HK-2 (cell line): ENCODE data around the gene PALD1.

Experiments used
- DNase-seq: peaks from one replicate; pipeline ENCODE4 v3.0.0-alpha.2; 2018; ENCODE audit not compliant: unreplicated experiment

Gene PALD1

DNA sequence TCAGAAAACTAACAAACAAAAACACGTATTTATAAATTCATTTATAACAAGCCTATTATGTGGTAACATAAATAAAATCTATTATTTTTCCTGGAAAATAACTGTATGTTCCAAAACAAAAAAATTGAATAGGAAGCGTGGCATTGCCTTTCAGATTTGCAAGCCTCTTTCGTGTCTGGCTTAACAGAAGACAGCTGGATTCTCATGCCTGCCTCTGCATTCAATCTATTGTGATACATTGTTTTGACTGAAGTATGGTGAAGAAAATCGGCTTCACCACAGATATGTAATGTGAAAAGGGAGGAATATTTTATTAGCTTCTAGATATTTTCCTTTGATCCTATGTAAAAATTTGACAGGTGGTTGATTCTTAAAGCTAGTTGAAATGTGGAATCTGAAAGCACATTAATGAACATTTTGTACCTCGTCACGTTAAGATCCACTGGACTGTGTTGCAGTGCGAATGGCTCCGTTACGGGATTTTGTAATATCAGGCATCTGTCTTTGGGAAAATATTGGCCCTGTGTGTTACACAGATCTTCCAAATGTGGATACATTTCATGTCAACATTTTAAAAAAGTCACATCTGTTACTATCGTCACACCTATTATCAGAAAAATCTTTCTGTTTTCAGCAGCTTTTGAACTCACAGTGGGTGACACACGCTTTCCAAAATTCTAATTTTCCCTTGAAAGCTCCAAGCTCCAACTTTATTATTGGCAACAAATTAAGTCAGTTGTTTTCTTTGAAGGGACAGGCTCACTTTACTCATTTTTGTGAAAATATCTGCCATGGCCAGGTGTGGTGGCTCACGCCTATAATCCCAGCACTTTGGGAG lies 26.2 kb downstream of the PALD1 start:
- no peak for DNase-seq

DNA sequence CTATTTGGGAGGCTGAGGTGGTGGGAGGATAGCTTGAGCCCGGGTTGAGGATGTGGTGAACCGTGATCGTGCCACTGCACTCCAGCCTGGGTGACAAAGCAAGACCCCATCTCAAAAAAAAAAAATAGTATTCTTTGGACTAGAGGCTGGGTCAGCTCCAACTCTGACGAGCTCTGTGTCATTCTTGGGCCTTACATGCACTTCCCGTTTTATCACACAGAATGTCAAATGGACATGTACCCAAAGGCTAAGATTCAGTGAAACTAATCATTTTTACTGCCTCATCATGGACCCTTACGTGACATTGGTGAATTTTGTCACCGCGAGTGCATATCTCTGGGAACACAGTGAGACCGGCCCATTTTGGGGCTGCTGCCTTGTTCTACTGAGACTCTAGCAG lies 27.3 kb downstream of the PALD1 start:
- DNase-seq: no peak

DNA sequence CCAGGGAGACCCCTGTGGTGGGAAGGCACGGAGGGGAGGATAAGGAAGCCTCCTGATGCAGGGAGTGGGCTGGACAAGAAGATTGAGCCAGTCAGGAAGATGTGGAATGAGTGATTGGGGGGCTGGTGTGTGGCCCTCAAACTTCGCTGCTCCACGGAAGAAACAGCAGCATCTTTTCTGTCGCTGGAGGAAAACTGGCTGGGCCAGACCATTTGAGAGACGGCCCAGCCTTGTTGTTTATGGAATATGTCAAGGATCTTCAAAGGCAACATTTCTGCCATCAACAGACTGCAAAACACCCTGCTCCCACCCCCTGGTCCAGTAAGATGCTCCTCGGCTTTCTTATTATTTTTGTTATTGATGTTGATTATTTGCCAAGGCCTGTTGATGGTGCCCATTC lies 29.4 kb downstream of the PALD1 start:
- DNase-seq: no peak

DNA sequence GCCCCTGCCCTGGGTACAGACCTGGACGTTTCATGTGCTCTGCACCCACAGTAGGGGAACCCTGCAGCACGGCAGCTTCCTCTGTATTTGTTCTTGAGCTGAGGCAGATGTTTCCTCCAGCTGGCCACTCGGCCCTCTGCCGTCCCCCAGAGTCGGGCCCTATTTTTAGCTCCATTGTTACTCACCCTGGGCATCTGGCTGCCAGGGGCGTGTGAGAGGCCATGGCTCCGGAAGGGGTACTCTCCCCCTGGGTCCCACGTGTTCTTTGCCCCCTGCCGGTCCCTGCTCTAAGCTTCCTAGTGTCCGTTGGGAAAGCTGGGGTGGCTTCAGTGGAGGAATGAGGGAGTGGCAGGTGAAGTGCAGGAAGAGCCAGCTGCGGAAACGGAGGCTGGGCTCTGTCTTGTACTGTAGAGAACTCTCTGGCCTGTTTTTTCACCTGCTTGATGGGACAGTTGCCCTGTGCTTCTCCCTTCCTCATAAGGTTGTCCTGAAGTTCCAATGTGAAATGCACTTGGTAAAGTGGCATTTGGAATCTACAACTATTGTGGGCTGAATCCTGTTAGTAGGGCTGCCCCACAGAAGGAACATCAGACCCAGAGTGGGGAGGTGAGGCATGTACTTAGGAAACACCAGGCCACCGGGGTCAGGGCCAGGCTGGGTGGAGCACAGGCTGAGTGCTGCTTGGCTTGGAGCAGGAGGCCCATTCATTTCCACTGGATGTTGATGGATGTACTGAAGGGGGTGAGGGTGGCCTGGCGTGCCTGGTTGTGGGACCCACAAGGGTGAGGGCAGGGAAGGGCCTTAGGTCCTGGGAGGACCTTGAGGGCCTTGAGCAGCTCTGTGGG lies 30.6 kb downstream of the PALD1 start:
- no peak for DNase-seq

DNA sequence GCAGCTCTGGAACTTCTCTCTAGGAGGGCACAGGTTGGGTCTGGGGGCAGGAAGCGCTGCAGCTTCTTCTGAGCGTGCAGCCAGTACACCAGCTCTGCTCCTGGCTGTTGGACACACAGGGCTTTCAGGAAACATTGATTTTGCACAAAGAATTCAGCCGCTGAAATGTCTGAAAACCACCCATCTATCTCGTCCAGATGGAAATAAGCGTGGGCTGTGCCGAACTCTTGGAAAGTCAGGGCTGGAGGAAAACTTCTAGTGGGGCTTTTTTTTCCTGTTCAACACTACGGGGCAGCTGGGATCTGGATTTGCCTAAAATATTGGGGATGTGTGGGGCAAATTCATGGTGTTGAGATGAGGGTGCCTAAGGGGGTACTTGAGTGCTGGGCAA lies 31.2 kb downstream of the PALD1 start:
- DNase-seq: no peak

DNA sequence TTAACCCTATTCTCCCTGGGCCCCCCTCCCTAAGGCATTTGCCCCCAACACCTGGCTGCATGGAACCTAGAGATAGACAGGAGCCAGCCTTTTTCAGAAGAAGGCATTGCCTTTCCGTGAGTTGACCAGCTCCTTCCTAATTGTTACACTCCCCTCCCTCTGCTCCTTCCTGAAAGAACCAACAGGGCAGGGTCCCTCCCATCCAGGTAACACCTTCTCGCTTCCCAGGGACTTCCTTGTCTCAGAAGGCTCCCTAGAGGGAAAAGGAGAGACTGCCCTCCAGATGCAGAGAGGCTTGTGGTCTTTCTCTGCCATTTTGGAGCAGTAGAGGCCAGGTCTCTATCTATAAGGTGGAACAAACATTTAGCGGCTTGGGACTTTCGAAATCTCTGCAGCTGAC lies 31.9 kb downstream of the PALD1 start:
- DNase-seq: no peak

DNA sequence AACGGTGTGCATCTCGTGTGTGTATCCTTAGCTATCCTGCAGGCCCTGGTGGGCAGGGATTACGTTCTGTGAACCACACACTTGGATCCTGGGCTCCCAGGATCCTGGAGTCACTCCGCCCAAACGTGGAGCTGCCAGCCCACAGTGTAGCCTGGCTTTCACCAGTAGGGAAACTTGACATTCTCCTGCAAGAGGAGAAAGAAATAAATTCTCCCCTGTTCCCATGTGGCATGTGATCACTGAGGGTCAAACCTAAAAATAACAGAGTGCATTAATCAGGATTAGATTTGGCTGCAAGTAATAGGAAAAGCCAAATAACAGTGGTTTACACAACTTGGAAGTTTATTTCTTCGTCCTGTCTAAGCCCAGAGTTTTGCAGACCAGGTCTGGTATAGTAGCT lies 32.3 kb downstream of the PALD1 start:
- DNase-seq: no peak

DNA sequence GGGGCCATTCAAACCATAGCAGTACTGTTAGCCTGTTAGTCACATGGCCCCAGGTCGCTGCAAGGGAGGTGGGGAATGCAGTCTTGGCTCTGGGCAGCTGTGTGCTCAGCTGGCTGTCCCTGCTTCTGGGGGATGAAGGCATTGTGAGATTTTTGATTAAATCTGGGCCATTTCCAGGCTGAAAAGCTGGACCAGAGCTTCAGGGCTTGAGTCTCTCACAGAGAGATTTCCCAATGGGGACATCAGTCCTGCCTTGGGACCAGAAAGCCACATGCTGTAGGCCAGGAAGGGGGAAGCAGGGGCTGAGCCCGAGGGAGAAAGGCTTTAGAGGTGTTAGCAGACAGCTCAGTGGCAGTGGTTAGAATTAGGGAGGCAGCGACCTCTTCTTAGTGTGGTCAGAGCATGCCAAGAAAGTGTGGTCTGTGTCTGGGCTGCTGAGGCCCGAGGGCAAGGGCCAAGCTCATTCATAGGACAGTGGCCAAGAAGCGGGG lies 33.6 kb downstream of the PALD1 start:
- no peak for DNase-seq

DNA sequence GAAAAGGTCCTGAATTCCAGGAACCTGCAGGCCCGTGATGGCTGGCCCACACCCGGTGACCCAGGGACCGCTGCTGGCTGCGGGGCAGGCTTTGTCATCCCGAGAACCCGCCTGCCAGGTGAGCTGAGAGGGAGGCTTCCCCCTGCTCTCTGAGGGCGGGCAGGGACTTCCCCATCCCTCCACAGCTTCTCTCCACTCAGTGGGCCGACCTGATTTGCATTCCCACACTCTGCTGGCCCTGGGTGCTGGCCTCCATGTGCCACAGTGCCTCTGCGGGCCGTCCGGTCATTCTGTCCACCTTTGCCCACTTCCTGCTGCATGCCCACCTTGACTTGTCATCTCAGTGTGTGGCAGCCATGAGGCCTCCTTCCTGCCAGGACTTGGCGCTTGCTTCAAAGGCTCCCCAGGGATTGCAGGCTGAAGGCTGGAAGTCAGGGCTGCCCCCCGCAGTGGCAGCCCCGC lies 35.3 kb downstream of the PALD1 start:
- DNase-seq: no peak

DNA sequence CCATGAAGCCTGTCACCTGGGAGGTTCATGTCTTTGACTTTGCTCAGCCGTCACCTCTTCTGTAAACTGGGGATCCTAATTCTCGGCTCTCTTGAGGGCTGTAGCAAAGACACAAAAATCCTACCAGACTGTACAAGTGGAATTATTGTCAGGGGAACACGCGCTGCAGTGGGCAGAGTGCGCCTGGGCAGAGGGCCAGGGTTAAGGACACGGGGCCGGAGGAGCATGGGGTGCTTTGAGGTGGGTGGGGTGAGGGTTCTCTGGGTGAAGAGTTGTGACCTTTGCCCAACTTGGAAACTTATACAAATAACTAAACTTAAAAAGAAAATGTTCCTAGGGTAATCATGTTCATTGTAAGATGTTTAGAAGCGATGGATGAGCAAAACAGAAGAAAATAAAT lies 36.0 kb downstream of the PALD1 start:
- DNase-seq: no peak

DNA sequence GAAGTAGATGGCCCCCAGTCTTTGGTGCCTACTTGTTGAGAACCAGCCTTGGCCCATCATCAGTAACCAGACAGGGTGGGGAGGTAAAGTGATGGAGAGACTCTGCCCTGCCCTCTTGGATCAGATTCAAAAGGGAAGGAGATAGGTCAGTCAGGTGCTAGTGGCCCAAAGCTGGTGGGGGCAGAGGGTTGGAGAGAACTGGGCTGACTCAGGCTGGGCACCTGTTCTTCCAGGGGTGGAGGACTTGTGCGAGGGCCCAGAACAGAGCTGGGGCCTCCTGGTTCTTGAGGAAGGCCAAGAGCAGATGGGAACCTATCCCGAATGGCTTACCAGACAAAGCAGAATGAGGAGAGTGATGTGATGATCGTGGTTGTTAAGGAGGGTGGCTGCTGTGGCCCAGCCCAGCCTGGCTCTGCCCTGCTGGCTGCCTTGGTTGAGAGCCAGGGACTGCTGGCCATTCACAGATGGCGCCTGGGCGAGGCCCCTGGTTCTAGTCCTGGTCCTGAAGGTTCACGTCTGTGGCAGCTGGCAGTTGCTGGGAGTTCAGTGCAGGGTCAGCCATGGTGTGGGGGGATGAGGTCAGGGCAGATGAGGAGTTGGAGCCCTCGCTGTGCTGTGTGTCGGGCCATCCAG lies 36.6 kb downstream of the PALD1 start:
- DNase-seq: no peak

DNA sequence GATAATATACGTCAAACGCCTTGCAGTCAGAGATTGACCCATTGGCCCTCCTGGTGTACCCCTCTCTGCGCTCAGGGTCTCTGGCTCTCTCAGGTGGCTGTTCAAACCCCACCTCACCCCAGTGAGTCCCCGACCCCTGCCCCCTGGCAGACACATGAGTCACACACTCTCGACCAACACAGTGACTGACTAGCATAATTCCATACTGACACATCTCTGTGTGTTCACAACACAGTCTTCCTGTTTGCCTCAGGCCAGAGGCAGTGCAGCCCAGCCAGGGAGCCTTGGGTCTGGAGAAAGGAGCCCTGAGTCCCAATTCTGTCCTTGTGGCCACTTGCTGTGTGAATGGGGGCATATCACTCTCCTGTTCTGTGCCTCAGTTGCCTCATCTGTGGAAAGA lies 40.1 kb downstream of the PALD1 start:
- DNase-seq: no peak

DNA sequence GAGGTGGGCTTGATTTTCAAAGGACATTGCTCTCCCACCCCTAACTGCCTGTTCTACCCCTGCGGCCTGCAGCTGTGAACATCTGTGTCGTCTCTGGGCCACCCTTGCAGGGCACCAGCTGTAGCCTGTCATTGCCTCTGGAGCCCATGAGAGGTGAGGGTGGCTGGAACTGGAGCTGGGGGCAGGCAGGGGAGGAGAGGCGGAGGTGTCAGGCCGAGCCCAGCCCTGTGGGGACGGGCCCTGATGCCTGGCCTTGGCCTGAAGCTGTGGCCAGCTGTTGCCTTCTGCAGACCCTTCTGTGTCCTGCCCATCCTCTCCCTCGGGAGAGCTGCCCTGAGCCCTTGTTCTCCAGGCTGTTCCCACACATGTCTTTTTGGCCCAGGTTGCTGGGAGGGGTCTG lies 44.5 kb downstream of the PALD1 start:
- DNase-seq: no peak

DNA sequence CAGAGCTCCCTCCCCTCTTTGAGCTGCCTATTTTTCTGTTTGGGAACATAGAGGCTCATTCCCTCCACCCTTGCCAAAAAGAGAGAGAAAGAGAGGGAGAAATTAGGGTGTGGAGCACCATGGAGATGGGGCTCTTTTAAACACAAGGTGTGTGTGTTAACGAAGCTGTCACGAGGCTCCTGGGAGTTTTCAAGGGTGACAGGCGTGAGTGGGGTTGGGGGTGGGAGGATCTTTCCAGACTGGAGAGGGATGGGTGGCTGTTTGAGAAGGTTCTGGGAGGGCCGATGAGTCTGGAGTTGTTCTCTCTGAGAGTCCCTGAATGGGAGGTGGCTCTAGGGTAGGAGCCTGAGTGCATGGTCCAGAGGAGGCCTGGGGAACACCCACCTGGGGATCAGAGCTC lies 45.0 kb downstream of the PALD1 start:
- no peak for DNase-seq

DNA sequence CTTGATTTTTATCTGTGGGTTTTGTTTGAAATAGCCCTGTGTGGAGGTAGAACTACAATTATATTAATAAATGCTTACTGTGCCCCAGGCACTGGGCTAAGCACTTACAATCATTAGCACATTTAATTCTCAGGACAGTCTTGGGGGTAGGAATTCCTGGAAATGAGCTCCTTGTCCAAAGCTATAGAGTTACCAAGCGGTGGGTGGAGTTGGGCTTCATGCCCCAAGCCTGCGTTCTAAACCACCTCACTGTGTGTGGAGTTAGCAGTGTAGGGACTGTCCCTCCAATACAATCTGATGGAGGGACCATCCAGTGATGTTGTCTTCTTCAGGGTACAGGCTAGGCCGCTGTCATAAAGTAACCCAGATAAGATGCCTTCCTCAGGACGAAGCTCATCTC lies 49.7 kb downstream of the PALD1 start:
- DNase-seq: no peak

DNA sequence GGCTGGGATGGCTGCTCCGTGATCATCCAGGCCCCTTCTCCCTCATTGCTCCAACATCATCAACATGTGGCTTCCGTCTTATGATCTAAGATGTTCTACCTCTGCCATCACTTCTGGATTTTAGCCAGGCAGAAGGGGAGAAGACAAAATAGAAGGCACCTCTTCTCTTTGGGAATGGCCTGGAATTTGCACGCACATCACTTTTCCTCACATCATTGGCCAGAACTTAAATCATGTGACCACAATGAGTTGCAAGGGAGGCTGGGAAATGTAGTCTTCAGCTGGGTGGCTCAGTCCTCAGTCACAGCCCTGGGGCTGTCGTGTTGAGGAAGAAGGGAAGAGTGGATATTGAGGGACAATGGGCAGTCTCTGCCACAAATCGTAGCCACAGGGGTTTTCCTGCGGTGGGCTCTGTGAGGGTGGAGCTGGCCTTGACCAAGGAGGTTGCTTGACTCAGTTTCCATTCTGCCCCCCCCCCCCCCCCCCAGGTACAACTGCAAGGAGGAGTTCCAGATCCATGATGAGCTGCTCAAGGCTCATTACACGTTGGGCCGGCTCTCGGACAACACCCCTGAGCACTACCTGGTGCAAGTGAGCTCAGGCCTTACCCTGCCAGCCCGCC lies 50.3 kb downstream of the PALD1 start:
- no peak for DNase-seq

DNA sequence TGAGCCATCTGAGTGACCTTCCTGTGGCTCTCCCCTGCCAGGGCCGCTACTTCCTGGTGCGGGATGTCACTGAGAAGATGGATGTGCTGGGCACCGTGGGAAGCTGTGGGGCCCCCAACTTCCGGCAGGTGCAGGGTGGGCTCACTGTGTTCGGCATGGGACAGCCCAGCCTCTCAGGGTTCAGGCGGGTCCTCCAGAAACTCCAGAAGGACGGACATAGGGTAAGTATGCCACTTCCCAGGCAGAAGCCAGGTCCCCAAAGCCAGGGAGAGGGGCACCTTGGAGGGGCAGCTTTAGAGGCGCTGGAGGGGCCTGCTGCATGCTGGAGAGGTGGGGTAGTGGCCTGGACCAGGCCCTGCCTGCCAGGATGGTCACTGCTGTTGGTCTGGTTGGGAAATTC lies 51.3 kb downstream of the PALD1 start:
- no peak for DNase-seq

DNA sequence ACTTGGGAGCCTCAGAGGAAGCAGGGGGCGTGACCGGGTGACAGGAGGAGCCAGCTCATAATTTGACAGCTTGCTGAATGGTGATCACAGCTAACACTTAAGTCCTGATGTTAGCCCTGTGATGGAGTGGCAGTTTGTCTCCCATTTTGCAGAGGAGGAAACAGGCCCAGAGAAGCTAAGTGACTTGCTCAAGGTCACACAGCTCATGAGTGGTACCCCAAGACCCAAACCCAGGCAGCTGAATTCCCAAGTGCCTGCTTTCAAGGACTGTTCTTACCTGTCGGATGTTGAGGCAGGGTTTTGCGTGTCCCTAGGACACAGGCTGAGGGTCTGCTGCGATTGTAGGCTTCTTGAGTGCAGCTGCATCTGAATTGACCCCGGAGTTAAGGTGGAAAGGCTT lies 51.7 kb downstream of the PALD1 start:
- DNase-seq: no peak

DNA sequence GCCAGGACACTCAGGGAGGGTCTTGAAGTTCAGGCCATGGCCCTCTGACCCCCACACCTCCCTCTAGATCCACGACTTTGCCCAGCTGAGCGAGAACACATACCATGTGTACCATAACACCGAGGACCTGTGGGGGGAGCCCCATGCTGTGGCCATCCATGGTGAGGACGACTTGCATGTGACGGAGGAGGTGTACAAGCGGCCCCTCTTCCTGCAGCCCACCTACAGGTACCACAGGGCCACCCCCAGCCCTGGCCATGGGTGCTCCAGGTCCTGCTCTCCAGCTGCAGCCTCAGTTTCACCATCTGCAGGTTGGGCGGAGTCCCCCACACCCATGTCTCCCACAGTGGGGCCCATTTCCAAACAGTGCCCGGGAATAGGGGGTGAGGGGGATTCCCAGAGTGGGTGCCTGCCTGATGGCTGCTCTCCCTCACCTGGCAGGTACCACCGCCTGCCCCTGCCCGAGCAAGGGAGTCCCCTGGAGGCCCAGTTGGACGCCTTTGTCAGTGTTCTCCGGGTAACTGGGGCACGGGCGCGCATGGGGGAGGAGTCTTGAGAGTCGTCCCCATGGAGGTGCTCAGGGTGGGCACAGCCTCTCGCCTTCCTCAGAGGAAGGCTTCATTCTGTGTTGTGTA lies 54.1 kb downstream of the PALD1 start:
- no peak for DNase-seq

DNA sequence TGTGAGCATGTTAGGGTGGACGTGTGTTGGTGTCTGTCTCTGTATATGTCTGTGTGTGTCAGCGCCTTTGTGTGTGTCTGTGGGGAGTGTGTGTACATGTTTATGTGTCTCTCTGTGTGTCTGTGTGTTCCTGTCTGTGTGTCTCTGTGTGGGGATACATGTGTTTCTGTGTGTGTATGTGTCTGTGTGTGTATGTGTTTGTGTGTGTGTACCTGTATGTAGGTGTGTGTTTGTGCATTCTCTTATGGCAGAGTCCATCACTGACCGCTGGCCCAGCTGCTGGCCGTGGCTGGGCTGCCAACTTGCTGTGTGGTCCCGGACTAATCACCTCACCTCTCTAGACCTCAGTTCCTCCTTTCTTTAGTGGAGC lies 54.6 kb downstream of the PALD1 start:
- DNase-seq: no peak

DNA sequence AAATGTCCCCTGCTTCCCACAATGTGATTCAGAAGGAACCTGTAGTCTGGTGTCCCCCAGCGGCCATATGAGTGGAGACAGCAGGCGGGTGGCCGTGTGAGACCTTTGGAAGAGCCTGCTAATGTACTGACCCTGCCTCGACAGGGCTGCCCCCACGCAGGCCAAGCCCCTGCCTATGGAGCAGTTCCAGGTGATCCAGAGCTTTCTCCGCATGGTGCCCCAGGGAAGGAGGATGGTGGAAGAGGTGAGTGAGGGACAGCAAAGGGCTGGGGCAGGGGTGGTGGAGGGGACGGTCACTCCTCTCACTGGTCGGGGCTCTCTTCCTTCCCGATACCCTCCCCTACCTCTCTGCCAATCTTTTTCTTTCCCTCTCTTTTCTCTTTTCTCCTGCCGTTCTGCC lies 55.7 kb downstream of the PALD1 start:
- DNase-seq: no peak

DNA sequence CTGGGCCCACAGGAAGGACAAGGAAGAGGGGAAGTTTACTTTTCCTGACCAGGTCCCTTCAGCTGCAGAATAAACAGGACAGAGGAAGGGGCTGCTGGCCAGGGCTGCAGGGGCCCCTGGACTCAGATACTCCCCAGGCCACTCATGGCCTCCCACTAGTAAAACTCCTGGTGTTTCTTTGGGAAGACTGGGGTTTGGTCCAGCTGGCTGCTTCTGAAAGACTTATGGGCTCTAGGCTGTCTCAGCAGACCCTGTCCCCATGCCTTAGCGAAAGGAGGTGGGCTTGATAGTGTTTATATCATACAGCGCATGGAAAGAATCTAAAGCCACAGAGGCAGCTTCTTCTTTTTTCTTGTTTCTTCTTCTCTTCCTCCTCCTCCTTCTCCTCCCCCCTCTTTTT lies 56.4 kb downstream of the PALD1 start:
- no peak for DNase-seq
